ENCODE data around the gene NCAM2.

The NCAM2 gene

GRCh38 chr21:21003701-21004100, 5.5 kb downstream of the NCAM2 start:
- H3K9me3 Mint-ChIP-seq = no peaks in the 10 kb centered on the region
- no peak overlapping the region for H3K4me3 Mint-ChIP-seq
- H3K36me3 Mint-ChIP-seq = no peaks in the 10 kb centered on the region
- H3K27me3 Mint-ChIP-seq = peaks cover 21% of the 10 kb centered on the region
- H3K27ac Mint-ChIP-seq = no peak overlapping the region
- H3K4me1 Mint-ChIP-seq = peaks cover 3% of the 10 kb centered on the region

GRCh38 chr21:21007606-21008005, 9.4 kb downstream of the NCAM2 start:
- no peak overlapping the region for H3K4me3 Mint-ChIP-seq
- peaks cover 2% of the 10 kb centered on the region for H3K27me3 Mint-ChIP-seq
- H3K27ac Mint-ChIP-seq = no peak overlapping the region
- no peaks in the 10 kb centered on the region for H3K9me3 Mint-ChIP-seq
- no peaks in the 10 kb centered on the region for H3K4me1 Mint-ChIP-seq
- no peaks in the 10 kb centered on the region for H3K36me3 Mint-ChIP-seq

- H3K27ac Mint-ChIP-seq = no peak overlapping the region
- H3K4me1 Mint-ChIP-seq = no peaks in the 10 kb centered on the region
- H3K27me3 Mint-ChIP-seq = no peaks in the 10 kb centered on the region
- H3K4me3 Mint-ChIP-seq = no peak overlapping the region
- H3K36me3 Mint-ChIP-seq = no peaks in the 10 kb centered on the region
- peaks cover 8% of the 10 kb centered on the region for H3K9me3 Mint-ChIP-seq
Observed at GRCh38 chr21:21010228-21010627, 12.0 kb downstream of the NCAM2 start.

- H3K4me1 Mint-ChIP-seq = no peaks in the 10 kb centered on the region
- no peaks in the 10 kb centered on the region for H3K27me3 Mint-ChIP-seq
- H3K4me3 Mint-ChIP-seq = no peak overlapping the region
- H3K36me3 Mint-ChIP-seq = no peaks in the 10 kb centered on the region
- H3K27ac Mint-ChIP-seq = no peak overlapping the region
- peaks cover 8% of the 10 kb centered on the region for H3K9me3 Mint-ChIP-seq
Observed at GRCh38 chr21:21010698-21011097, 12.5 kb downstream of the NCAM2 start.

GRCh38 chr21:21018821-21019220, 20.6 kb downstream of the NCAM2 start:
- Mint-ChIP-seq H3K27me3 (no peaks in the 10 kb centered on the region), H3K36me3 (no peaks in the 10 kb centered on the region), H3K4me3 (no peak overlapping the region), H3K4me1 (no peaks in the 10 kb centered on the region), H3K9me3 (peaks cover 3% of the 10 kb centered on the region), H3K27ac (no peak overlapping the region)

GRCh38 chr21:21019681-21020080, 21.5 kb downstream of the NCAM2 start:
- no peak overlapping the region for H3K27ac Mint-ChIP-seq
- no peak overlapping the region for H3K4me3 Mint-ChIP-seq
- no peaks in the 10 kb centered on the region for H3K27me3 Mint-ChIP-seq
- H3K36me3 Mint-ChIP-seq = no peaks in the 10 kb centered on the region
- H3K4me1 Mint-ChIP-seq = no peaks in the 10 kb centered on the region
- peaks cover under 1% of the 10 kb centered on the region for H3K9me3 Mint-ChIP-seq

GRCh38 chr21:21025742-21026141, 27.5 kb downstream of the NCAM2 start:
- H3K4me1 Mint-ChIP-seq = no peaks in the 10 kb centered on the region
- no peak overlapping the region for H3K4me3 Mint-ChIP-seq

GRCh38 chr21:21028275-21028820, 30.1 kb downstream of the NCAM2 start:
- Mint-ChIP-seq H3K9me3 (no peaks in the 10 kb centered on the region), H3K27ac (no peak overlapping the region), H3K27me3 (no peaks in the 10 kb centered on the region), H3K4me1 (no peaks in the 10 kb centered on the region), H3K36me3 (no peaks in the 10 kb centered on the region), H3K4me3 (no peak overlapping the region)

More at GRCh38 chr21:21025742-21026141, 27.5 kb downstream of the NCAM2 start:
- Mint-ChIP-seq H3K27ac (no peak overlapping the region), H3K27me3 (no peaks in the 10 kb centered on the region), H3K36me3 (no peaks in the 10 kb centered on the region), H3K9me3 (no peaks in the 10 kb centered on the region)

- Mint-ChIP-seq H3K4me1 (no peaks in the 10 kb centered on the region), H3K36me3 (no peaks in the 10 kb centered on the region), H3K27me3 (no peaks in the 10 kb centered on the region), H3K27ac (no peak overlapping the region), H3K9me3 (no peaks in the 10 kb centered on the region), H3K4me3 (no peak overlapping the region)
Observed at GRCh38 chr21:21029164-21029563, 31.0 kb downstream of the NCAM2 start.

GRCh38 chr21:21030311-21030710, 32.1 kb downstream of the NCAM2 start:
- Mint-ChIP-seq H3K27me3 (no peaks in the 10 kb centered on the region), H3K4me1 (no peaks in the 10 kb centered on the region), H3K9me3 (no peaks in the 10 kb centered on the region), H3K36me3 (no peaks in the 10 kb centered on the region), H3K27ac (no peak overlapping the region), H3K4me3 (no peak overlapping the region)

- peaks cover 2% of the 10 kb centered on the region for H3K9me3 Mint-ChIP-seq
- no peak overlapping the region for H3K27ac Mint-ChIP-seq
- no peaks in the 10 kb centered on the region for H3K36me3 Mint-ChIP-seq
- no peak overlapping the region for H3K4me3 Mint-ChIP-seq
- no peaks in the 10 kb centered on the region for H3K27me3 Mint-ChIP-seq
- H3K4me1 Mint-ChIP-seq = no peaks in the 10 kb centered on the region
Observed at GRCh38 chr21:21034036-21034435, 35.8 kb downstream of the NCAM2 start.

- Mint-ChIP-seq H3K4me3 (no peak overlapping the region), H3K36me3 (no peaks in the 10 kb centered on the region), H3K27me3 (no peaks in the 10 kb centered on the region), H3K9me3 (peaks cover 4% of the 10 kb centered on the region), H3K4me1 (no peaks in the 10 kb centered on the region), H3K27ac (no peak overlapping the region)
Observed at GRCh38 chr21:21039624-21040170, 41.5 kb downstream of the NCAM2 start.

- no peaks in the 10 kb centered on the region for H3K9me3 Mint-ChIP-seq
- no peak overlapping the region for H3K27ac Mint-ChIP-seq
- H3K4me3 Mint-ChIP-seq = no peak overlapping the region
- no peaks in the 10 kb centered on the region for H3K4me1 Mint-ChIP-seq
- no peaks in the 10 kb centered on the region for H3K27me3 Mint-ChIP-seq
- no peaks in the 10 kb centered on the region for H3K36me3 Mint-ChIP-seq
Observed at GRCh38 chr21:21045518-21045917, 47.3 kb downstream of the NCAM2 start.

- H3K27ac Mint-ChIP-seq = no peak overlapping the region
- H3K27me3 Mint-ChIP-seq = no peaks in the 10 kb centered on the region
- no peak overlapping the region for H3K4me3 Mint-ChIP-seq
- H3K36me3 Mint-ChIP-seq = no peaks in the 10 kb centered on the region
- no peaks in the 10 kb centered on the region for H3K4me1 Mint-ChIP-seq
- no peaks in the 10 kb centered on the region for H3K9me3 Mint-ChIP-seq
Observed at GRCh38 chr21:21046063-21046462, 47.9 kb downstream of the NCAM2 start.

GRCh38 chr21:21051109-21052055, 53.2 kb downstream of the NCAM2 start:
- no peaks in the 10 kb centered on the region for H3K4me1 Mint-ChIP-seq
- no peaks in the 10 kb centered on the region for H3K9me3 Mint-ChIP-seq
- H3K36me3 Mint-ChIP-seq = no peaks in the 10 kb centered on the region
- no peak overlapping the region for H3K4me3 Mint-ChIP-seq
- H3K27me3 Mint-ChIP-seq = no peaks in the 10 kb centered on the region
- H3K27ac Mint-ChIP-seq = no peak overlapping the region

GRCh38 chr21:21052672-21053071, 54.5 kb downstream of the NCAM2 start:
- Mint-ChIP-seq H3K9me3 (no peaks in the 10 kb centered on the region), H3K4me1 (no peaks in the 10 kb centered on the region), H3K36me3 (no peaks in the 10 kb centered on the region), H3K4me3 (no peak overlapping the region), H3K27me3 (no peaks in the 10 kb centered on the region), H3K27ac (no peak overlapping the region)

All from activated naive CD4-positive, alpha-beta T cell treated with anti-CD3 and anti-CD28 coated beads, Interleukin-2, amount 50 U/mL, for 24 hours (primary cell).